ENCODE data around the gene ZNRD2. TPM values are rescaled to one million over a fixed set of nuclear protein-coding genes. Genes with fewer than 3 reads are reported as not detected.

The ZNRD2 gene
- total and polyA plus RNA-seq, 8 donors: 21.7 to 55.7 (median 50.0) TPM

GRCh38 chr11:65595131-65595530 is 24.9 kb downstream of the ZNRD2 start:
- Histone ChIP-seq H3K9me3 (no peaks in the 10 kb centered on the region), H3K4me1 (peaks cover 6 to 38% of the 10 kb centered on the region in 2 donors), H3K36me3 (peaks cover 0 to 78% of the 10 kb centered on the region in 2 donors), H3K27ac (peak overlapping the region in 1 of 2 donors; percentile 23), H3K4me3 (no peak overlapping the region), H3K27me3 (no peaks in the 10 kb centered on the region)
- intact Hi-C loops (cut with DNase I): loop anchor here in 1 of 2 donors (10.0 kb wide), 1 partner anchor 50 kb away; no protein-coding TSS in a partner anchor
- no peak for TF ChIP-seq CTCF (IDR thresholded peaks at IDR 0.05)
- DNase-seq (no peak), ATAC-seq (no peak)

- peaks cover 0 to 78% of the 10 kb centered on the region in 2 donors for H3K36me3 ChIP-seq
- peaks cover 6 to 34% of the 10 kb centered on the region in 2 donors for H3K4me1 ChIP-seq
- H3K9me3 ChIP-seq: no peaks in the 10 kb centered on the region
- TF ChIP-seq CTCF (IDR thresholded peaks at IDR 0.05): no peak
- no peak within 1 kb of the TSS for H3K4me3 ChIP-seq
- DNase-seq (no peak), ATAC-seq (no peak)
- H3K27me3 ChIP-seq: no peaks in the 10 kb centered on the region
- intact Hi-C loops (cut with DNase I): loop anchor here in 1 of 2 donors (10.0 kb wide), 1 partner anchor 51 kb away; no protein-coding TSS in a partner anchor
- peak within 1 kb of the TSS in 1 of 2 donors; percentile 23 for H3K27ac ChIP-seq
Observed at GRCh38 chr11:65595543-65596281, 25.4 kb downstream of the ZNRD2 start, which contains the start of gene KCNK7. TSS of gene KCNK7 (minus strand) at chr11:65595800. CDS start at chr11:65595772, 28 bp downstream.

- Histone ChIP-seq H3K27ac (no peak overlapping the region), H3K4me1 (peaks cover 6 to 29% of the 10 kb centered on the region in 2 donors), H3K4me3 (no peak overlapping the region), H3K9me3 (no peaks in the 10 kb centered on the region), H3K36me3 (peaks cover 0 to 78% of the 10 kb centered on the region in 2 donors), H3K27me3 (no peaks in the 10 kb centered on the region)
- intact Hi-C loops (cut with DNase I): loop anchor here in 1 of 2 donors (10.0 kb wide), 1 partner anchor 52 kb away; no protein-coding TSS in a partner anchor
- no peak for TF ChIP-seq CTCF (IDR thresholded peaks at IDR 0.05)
- no peak for ATAC-seq
- no peak for DNase-seq
Observed at GRCh38 chr11:65596520-65596919, 26.2 kb downstream of the ZNRD2 start.

GRCh38 chr11:65598258-65598699 is 28.0 kb downstream of the ZNRD2 start:
- intact Hi-C loops (cut with DNase I): loop anchor here in 1 of 2 donors (10.0 kb wide), 1 partner anchor 53 kb away; no protein-coding TSS in a partner anchor
- peaks cover 0 to 76% of the 10 kb centered on the region in 2 donors for H3K36me3 ChIP-seq
- no peak overlapping the region for H3K27ac ChIP-seq

More at GRCh38 chr11:65598258-65598699, 28.0 kb downstream of the ZNRD2 start:
- no peaks in the 10 kb centered on the region for H3K9me3 ChIP-seq
- no peaks in the 10 kb centered on the region for H3K27me3 ChIP-seq
- no peak for ATAC-seq
- H3K4me3 ChIP-seq: no peak overlapping the region
- no peak for DNase-seq
- peaks cover 4 to 18% of the 10 kb centered on the region in 2 donors for H3K4me1 ChIP-seq
- no peak for TF ChIP-seq CTCF (IDR thresholded peaks at IDR 0.05)
